ENCODE measurements around the gene YRDC. TPM values are rescaled to one million over a fixed set of nuclear protein-coding genes. Genes with fewer than 3 reads are reported as not detected.

Gene YRDC
- total and polyA plus RNA-seq, 9 of the 15 experiments (the other 6 are each of a cell fraction or from before 2014, with no cell fraction given) = 11.1 to 58.5 (median 49.8) TPM

GRCh38 chr1:37795340-37796125 lies 12.5 kb downstream of the YRDC start (continued):
- TF ChIP-seq EP300 (IDR thresholded peaks at IDR 0.05; ENCODE audit: low read length) (no peak), ZNF696 (CRISPR knock-in tag; conservative IDR thresholded peaks at IDR 0.05) (no peak), GABPB1 (CRISPR knock-in tag; IDR thresholded peaks at IDR 0.05) (peak; percentile 81; the same call in 1 of the 2 replicates), SMARCB1 (IDR thresholded peaks at IDR 0.05; ENCODE audit: insufficient read length, low read depth) (no peak), RBM17 (IDR thresholded peaks at IDR 0.05; ENCODE audit: borderline replicate concordance, low read depth, low read length) (no peak), CC2D1A (IDR thresholded peaks at IDR 0.05) (no peak), VEZF1 (CRISPR knock-in tag; IDR thresholded peaks at IDR 0.05) (peak; percentile 9; the same call in 1 of the 2 replicates), SP1 (CRISPR knock-in tag; IDR thresholded peaks at IDR 0.05) (no peak), KLF13 (tag; IDR thresholded peaks at IDR 0.05; ENCODE audit: borderline replicate concordance, low read depth) (0 out of 2 replicates have a peak, but pooled peaks have one; percentile 16), NFE2 (IDR thresholded peaks at IDR 0.05; ENCODE audit: low read depth) (no peak), E2F3 (CRISPR knock-in tag; IDR thresholded peaks at IDR 0.05) (0 out of 2 replicates have a peak, but pooled peaks have one; percentile 6), PPARD (CRISPR knock-in tag; IDR thresholded peaks at IDR 0.05) (no peak), CREB3 (tag; conservative IDR thresholded peaks at IDR 0.05; ENCODE audit: low read depth) (peak; percentile 58; the same call in 1 of the 2 replicates), CREB1 (IDR thresholded peaks at IDR 0.05) (no peak), CREB1 (CRISPR knock-in tag; IDR thresholded peaks at IDR 0.05) (peak; percentile 77), E2F5 (CRISPR knock-in tag; IDR thresholded peaks at IDR 0.05) (no peak), MAX (CRISPR knock-in tag; IDR thresholded peaks at IDR 0.05) (peak; percentile 84), POLR3G (IDR thresholded peaks at IDR 0.05; ENCODE audit: extremely low read depth, insufficient read length, insufficient replicate concordance) (no peak), ZNF398 (CRISPR knock-in tag; IDR thresholded peaks at IDR 0.05) (no peak), HLTF (IDR thresholded peaks at IDR 0.05) (no peak)
